Mesendoderm (in vitro differentiated cells): ENCODE measurements around the gene RASGEF1B.

Experiments
- DNase-seq: peaks from one replicate; pipeline ENCODE4 v3.0.0; 2013
- H2AK5ac ChIP-seq: 2 replicates; pipeline ENCODE4 v1.6.1; 2013; ENCODE audit warnings: low read length, inconsistent platforms
- H2BK120ac ChIP-seq: 2 replicates; pipeline ENCODE4 v1.6.1; 2013; ENCODE audit warnings: low read depth, mild to moderate bottlenecking, low read length, moderate library complexity, mixed read lengths
- H2BK15ac ChIP-seq: replicated peaks from 2 replicates; pipeline ENCODE4 v1.6.1; 2013; ENCODE audit warnings: low read depth, mild to moderate bottlenecking, moderate library complexity
- H2BK5ac ChIP-seq: 2 replicates; pipeline ENCODE4 v1.6.1; 2013; ENCODE audit warnings: low read length, inconsistent platforms
- H3K18ac ChIP-seq: 2 replicates; pipeline ENCODE4 v1.6.1; 2013; ENCODE audit warnings: mild to moderate bottlenecking, low read length, mixed read lengths
- H3K23ac ChIP-seq: one replicate; pipeline ENCODE4 v1.6.1; 2013; ENCODE audit warnings: low read length
- H3K27ac ChIP-seq: 2 replicates; pipeline ENCODE4 v1.5.1; 2013; ENCODE audit warnings: low read depth, mild to moderate bottlenecking, inconsistent platforms, low read length, moderate library complexity
- H3K27me3 ChIP-seq: 2 replicates; pipeline ENCODE4 v1.6.1; 2013; ENCODE audit warnings: low read length, control low read depth, mild to moderate bottlenecking, inconsistent platforms; ENCODE audit not compliant: insufficient read depth, poor library complexity
- H3K36me3 ChIP-seq: 2 replicates; pipeline ENCODE4 v1.6.1; 2013; ENCODE audit warnings: low read length, inconsistent platforms; ENCODE audit not compliant: control insufficient read depth, insufficient read depth
- H3K4ac ChIP-seq: one replicate; pipeline ENCODE4 v1.6.1; 2013; ENCODE audit warnings: low read depth, mild to moderate bottlenecking, low read length, moderate library complexity
- H3K4me1 ChIP-seq: 2 replicates; pipeline ENCODE4 v1.6.1; 2013; ENCODE audit warnings: low read depth, low read length, inconsistent platforms; ENCODE audit not compliant: control insufficient read depth
- H3K4me2 ChIP-seq: 2 replicates; pipeline ENCODE4 v1.6.1; 2013; ENCODE audit warnings: low read length
- H3K4me3 ChIP-seq: 2 replicates; pipeline ENCODE4 v1.5.1; 2013; ENCODE audit warnings: mild to moderate bottlenecking, low read length
- H3K56ac ChIP-seq: one replicate; pipeline ENCODE4 v1.6.1; 2013; ENCODE audit warnings: low read length
- H3K79me1 ChIP-seq: 2 replicates; pipeline ENCODE4 v1.6.1; 2013; ENCODE audit warnings: low read length, inconsistent platforms
- H3K79me2 ChIP-seq: 2 replicates; pipeline ENCODE4 v1.6.1; 2013; ENCODE audit warnings: mild to moderate bottlenecking, low read length; ENCODE audit not compliant: control insufficient read depth, insufficient read depth
- H3K9ac ChIP-seq: 2 replicates; pipeline ENCODE4 v1.6.1; 2013; ENCODE audit warnings: low read length, inconsistent platforms
- H4K5ac ChIP-seq: one replicate; pipeline ENCODE4 v1.6.1; 2013; ENCODE audit warnings: low read length
- H4K8ac ChIP-seq: one replicate; pipeline ENCODE4 v1.6.1; 2013; ENCODE audit warnings: low read depth, mild to moderate bottlenecking, control low read depth, low read length, moderate library complexity
- WGBS: extraction: QIAGEN DNeasy Blood & Tissue Kit; methylation state at CpG from one replicate; pipeline ENCODE4 v1.1.7; 2013; ENCODE audit warnings: low lambda C conversion rate, missing lambda C conversion rate; ENCODE audit not compliant: insufficient coverage; ENCODE audit errors: extremely low coverage; 5-methylcytosine and 5-hydroxymethylcytosine counted together

RASGEF1B gene

DNA sequence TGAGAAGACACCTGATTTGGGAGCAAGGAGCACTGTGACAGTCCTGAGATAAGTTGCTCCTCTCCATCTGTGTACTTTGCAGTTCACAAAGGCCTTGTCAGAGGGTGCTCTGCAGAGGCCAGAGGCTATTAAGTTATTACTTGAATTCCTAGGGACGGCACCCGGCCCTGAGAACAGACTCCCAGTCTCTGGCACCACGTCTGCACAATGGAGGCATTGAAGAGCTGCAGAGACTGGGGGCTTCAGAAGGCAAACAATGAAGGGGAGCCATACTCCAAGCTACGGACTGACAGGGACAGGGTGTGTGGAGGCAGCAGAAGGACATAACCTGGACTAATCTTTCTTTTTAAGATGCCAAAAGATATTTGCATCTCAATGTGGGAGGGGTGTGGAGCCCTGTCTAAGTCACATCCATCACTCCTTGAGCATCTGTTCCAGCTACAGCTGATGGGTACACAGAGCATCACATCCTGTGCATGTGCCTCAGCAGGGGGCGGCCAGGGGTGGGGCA is 11.5 kb downstream of the RASGEF1B start:
- H3K18ac ChIP-seq = no peak overlapping the region
- H3K9ac ChIP-seq = no peak overlapping the region
- WGBS = no CpG with 5 or more reads among the region's 5 CpGs
- no peak overlapping the region for H2BK5ac ChIP-seq
- H3K23ac ChIP-seq = no peak overlapping the region
- no peaks in the 10 kb centered on the region for H3K4me1 ChIP-seq
- H2AK5ac ChIP-seq = no peak overlapping the region
- H2BK120ac ChIP-seq = no peak overlapping the region
- H3K27ac ChIP-seq = no peak overlapping the region
- no peak for DNase-seq
- H3K27me3 ChIP-seq = no peaks in the 10 kb centered on the region
- H3K79me2 ChIP-seq = peaks cover 45% of the 10 kb centered on the region
- H3K4me3 ChIP-seq = no peak overlapping the region
- H3K79me1 ChIP-seq = peaks cover 12% of the 10 kb centered on the region
- H3K4ac ChIP-seq = no peak overlapping the region
- no peak overlapping the region for H2BK15ac ChIP-seq
- H4K5ac ChIP-seq = no peak overlapping the region
- H3K56ac ChIP-seq = no peak overlapping the region
- H4K8ac ChIP-seq = no peak overlapping the region
- H3K4me2 ChIP-seq = no peak overlapping the region
- no peaks in the 10 kb centered on the region for H3K36me3 ChIP-seq

DNA sequence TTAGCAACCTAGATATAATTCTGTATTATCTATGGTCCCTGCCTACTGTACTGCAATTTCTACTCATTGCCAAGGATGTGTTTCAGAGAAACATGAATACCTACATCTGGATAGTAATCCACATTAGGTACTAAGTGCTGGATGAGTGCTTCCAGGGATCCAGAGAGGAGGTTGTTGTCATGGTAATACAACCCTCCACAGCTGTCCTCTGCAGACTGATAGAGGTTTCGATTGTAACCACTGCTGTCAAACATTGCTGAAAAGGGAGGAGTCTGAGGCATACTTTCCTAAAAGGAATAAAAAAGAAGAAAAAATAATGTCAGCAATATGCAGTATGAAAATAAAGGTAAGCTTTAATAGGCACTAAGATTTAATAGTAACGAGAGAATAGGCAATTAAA is 12.5 kb downstream of the RASGEF1B start:
- Histone ChIP-seq H3K23ac (no peak overlapping the region), H3K4ac (no peak overlapping the region), H3K4me1 (no peaks in the 10 kb centered on the region), H3K4me2 (no peak overlapping the region), H2BK5ac (no peak overlapping the region), H2BK120ac (no peak overlapping the region), H3K27ac (no peak overlapping the region), H3K79me2 (peaks cover 40% of the 10 kb centered on the region), H3K18ac (no peak overlapping the region), H4K5ac (no peak overlapping the region), H3K27me3 (no peaks in the 10 kb centered on the region), H3K36me3 (no peaks in the 10 kb centered on the region), H2BK15ac (no peak overlapping the region), H4K8ac (no peak overlapping the region), H2AK5ac (no peak overlapping the region), H3K79me1 (peaks cover 12% of the 10 kb centered on the region), H3K9ac (no peak overlapping the region), H3K56ac (no peak overlapping the region), H3K4me3 (no peak overlapping the region)
- no CpG with 5 or more reads among the region's 2 CpGs for WGBS
- no peak for DNase-seq

DNA sequence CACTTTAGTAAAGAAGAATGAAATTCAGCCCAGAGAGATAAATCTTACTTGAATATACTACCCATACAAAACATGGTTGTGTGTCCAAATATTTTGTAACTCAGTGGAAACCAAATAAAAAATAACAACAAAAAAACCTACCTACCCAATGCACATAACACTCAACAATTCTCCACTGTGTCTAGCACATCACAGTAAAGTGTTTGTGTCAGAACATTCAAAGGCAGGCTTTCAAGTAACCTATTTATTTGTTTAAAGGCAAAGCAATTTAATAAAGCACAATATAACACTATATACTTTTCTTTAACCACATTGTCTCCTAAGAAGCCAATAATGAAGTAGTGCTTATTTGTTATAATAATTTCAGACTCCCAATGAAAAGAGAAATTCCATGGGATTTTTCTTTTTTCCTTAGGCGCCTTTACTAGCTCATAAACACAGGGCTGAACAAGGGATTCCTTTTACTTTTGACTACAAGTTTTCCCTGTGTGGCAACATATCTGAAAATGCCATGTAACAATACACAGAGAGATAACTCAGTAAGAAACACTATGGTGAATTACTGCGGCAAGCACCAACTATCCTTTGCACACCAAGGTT is 13.7 kb downstream of the RASGEF1B start:
- Histone ChIP-seq H4K8ac (no peak overlapping the region), H4K5ac (no peak overlapping the region), H3K9ac (no peak overlapping the region), H3K79me2 (peaks cover 32% of the 10 kb centered on the region), H2BK15ac (no peak overlapping the region), H2BK120ac (no peak overlapping the region), H3K18ac (no peak overlapping the region), H3K36me3 (no peaks in the 10 kb centered on the region), H3K23ac (no peak overlapping the region), H2BK5ac (no peak overlapping the region), H3K56ac (no peak overlapping the region), H3K27ac (no peak overlapping the region), H3K4me1 (no peaks in the 10 kb centered on the region), H2AK5ac (no peak overlapping the region), H3K4ac (no peak overlapping the region), H3K4me3 (no peak overlapping the region), H3K79me1 (peaks cover 14% of the 10 kb centered on the region), H3K4me2 (no peak overlapping the region), H3K27me3 (no peaks in the 10 kb centered on the region)
- WGBS = no CpG with 5 or more reads among the region's 2 CpGs
- DNase-seq = no peak

DNA sequence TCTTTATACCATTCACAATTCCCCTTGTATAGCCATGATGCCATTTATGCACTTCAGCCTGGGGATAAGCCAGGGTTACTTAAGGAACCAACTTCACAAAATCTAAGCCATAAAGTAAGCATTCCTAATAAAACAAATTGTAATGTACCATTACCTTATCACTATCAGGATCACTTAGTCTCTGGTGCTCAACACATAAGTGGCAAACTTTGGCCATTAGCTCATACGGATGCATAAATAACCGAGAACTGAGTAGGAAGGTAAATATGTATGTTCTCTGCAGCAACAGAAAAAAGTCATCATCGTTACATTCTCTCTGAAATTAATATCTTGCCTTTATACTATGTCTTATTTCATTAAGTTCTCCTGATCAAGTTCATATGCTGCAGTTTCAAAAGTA is 14.4 kb downstream of the RASGEF1B start:
- H3K56ac ChIP-seq = no peak overlapping the region
- H3K4me1 ChIP-seq = no peaks in the 10 kb centered on the region
- no peak overlapping the region for H3K27ac ChIP-seq
- no peak for DNase-seq
- H3K4me2 ChIP-seq = no peak overlapping the region
- H4K8ac ChIP-seq = no peak overlapping the region
- no CpG with 5 or more reads among the region's 3 CpGs for WGBS
- no peak overlapping the region for H2BK15ac ChIP-seq
- no peaks in the 10 kb centered on the region for H3K36me3 ChIP-seq
- H3K79me2 ChIP-seq = peaks cover 27% of the 10 kb centered on the region
- no peaks in the 10 kb centered on the region for H3K27me3 ChIP-seq
- no peak overlapping the region for H4K5ac ChIP-seq
- peaks cover 14% of the 10 kb centered on the region for H3K79me1 ChIP-seq
- H3K4me3 ChIP-seq = no peak overlapping the region
- no peak overlapping the region for H2AK5ac ChIP-seq
- no peak overlapping the region for H2BK120ac ChIP-seq
- H3K4ac ChIP-seq = no peak overlapping the region
- H3K18ac ChIP-seq = no peak overlapping the region
- H2BK5ac ChIP-seq = no peak overlapping the region
- no peak overlapping the region for H3K9ac ChIP-seq
- H3K23ac ChIP-seq = no peak overlapping the region

DNA sequence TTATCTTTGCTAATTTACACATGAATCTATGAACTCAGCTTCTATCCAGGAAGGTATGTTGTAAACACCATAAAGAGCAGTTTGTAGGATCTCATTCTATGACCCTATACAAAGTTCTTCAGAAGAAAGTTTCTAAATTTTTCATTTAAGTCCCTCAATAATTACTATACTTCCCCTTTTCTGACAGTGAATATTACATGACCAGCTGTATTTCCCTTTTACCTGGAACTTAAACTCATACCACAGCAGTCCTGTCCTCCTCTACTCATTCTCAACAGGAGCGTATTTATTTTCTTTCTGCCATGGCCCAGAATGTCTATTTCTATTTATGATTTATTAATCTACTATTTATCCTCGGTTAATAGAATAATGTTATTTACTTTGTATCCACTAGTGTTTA is 15.8 kb downstream of the RASGEF1B start:
- Histone ChIP-seq H2BK5ac (no peak overlapping the region), H3K79me2 (peaks cover 14% of the 10 kb centered on the region), H3K4ac (no peak overlapping the region), H3K4me2 (no peak overlapping the region), H4K5ac (no peak overlapping the region), H3K23ac (no peak overlapping the region), H3K79me1 (peaks cover 8% of the 10 kb centered on the region), H3K36me3 (no peaks in the 10 kb centered on the region), H3K27me3 (no peaks in the 10 kb centered on the region), H3K4me3 (no peak overlapping the region), H3K4me1 (no peaks in the 10 kb centered on the region), H2AK5ac (no peak overlapping the region), H4K8ac (no peak overlapping the region), H2BK15ac (no peak overlapping the region), H2BK120ac (no peak overlapping the region), H3K56ac (no peak overlapping the region), H3K27ac (no peak overlapping the region), H3K9ac (no peak overlapping the region), H3K18ac (no peak overlapping the region)
- WGBS = no CpG with 5 or more reads among the region's 2 CpGs
- DNase-seq = no peak

DNA sequence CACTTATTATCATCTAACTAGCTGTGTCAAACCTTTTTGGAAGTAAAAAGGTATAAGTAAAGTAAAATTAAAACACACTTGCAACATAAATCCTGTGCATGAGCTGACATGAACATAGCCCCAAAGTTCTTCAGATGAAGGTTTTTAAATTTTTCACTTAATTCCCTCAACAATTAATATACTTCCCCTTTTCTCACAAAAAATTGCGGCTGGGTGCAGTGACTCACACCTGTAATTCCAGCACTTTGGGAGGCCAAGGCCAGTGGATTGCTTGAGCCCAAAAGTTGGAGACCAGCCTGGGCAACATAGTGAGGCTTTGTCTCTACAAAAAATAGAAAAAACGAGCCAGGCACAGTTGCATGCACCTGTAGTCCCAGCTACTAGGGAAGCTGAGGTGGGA is 16.8 kb downstream of the RASGEF1B start:
- H2BK120ac ChIP-seq = no peak overlapping the region
- DNase-seq = no peak
- no CpG with 5 or more reads among the region's 2 CpGs for WGBS

More for the DNA sequence above, 16.8 kb downstream of the RASGEF1B start:
- Histone ChIP-seq H3K18ac (no peak overlapping the region), H3K23ac (no peak overlapping the region), H2BK5ac (no peak overlapping the region), H3K4me3 (no peak overlapping the region), H3K4me2 (no peak overlapping the region), H4K8ac (no peak overlapping the region), H3K27me3 (no peaks in the 10 kb centered on the region), H3K56ac (no peak overlapping the region), H3K4ac (no peak overlapping the region), H3K79me1 (peaks cover 6% of the 10 kb centered on the region), H3K79me2 (peaks cover 4% of the 10 kb centered on the region), H3K36me3 (no peaks in the 10 kb centered on the region), H3K27ac (no peak overlapping the region), H4K5ac (no peak overlapping the region), H3K4me1 (no peaks in the 10 kb centered on the region), H2AK5ac (no peak overlapping the region), H2BK15ac (no peak overlapping the region), H3K9ac (no peak overlapping the region)
